SK-N-SH (cell line): ENCODE results near the gene OLFML3. TPM values are rescaled to one million over a fixed set of nuclear protein-coding genes. Genes with fewer than 3 reads are reported as not detected.

Source experiments
- CTCF ChIA-PET: fragments of 300-600, 350-600 bp; formaldehyde crosslinking; extraction: SDS; loops from one replicate; lab custom pipeline; 2021; lab: Yijun Ruan, JAX
- POLR2A ChIA-PET: fragments of 350-600 bp; sonication (Branson Sonifier 250); formaldehyde crosslinking; extraction: SDS; loops from one replicate; lab custom pipeline; 2020; ENCODE audit warnings: antibody characterized with exemption, inconsistent platforms; lab: Yijun Ruan, JAX
- DNase-seq: peaks from one replicate; pipeline ENCODE4 v3.0.0; 2012
- H2AFZ ChIP-seq: fragments of 200-600 bp; sonication (generic); 2 replicates; pipeline ENCODE4 v1.8.1; 2016; ENCODE audit warnings: antibody characterized with exemption, mild to moderate bottlenecking, low read depth
- H3F3A ChIP-seq: fragments of 200-600 bp; sonication (generic); replicated peaks from 2 replicates; pipeline ENCODE3; 2016; ENCODE audit warnings: antibody characterized with exemption, mild to moderate bottlenecking; ENCODE audit not compliant: insufficient read depth
- H3K27ac ChIP-seq, 2 experiments: fragments of 200-500 bp in 1 of 2; fragments of 200-600 bp in 1 of 2; sonication (Bioruptor generic) in 1 of 2; sonication (generic), shearing (Covaris generic) in 1 of 2; 2 replicates each; pipeline versions ENCODE4 v1.5.1 to v1.6.1; 2014 to 2016; ENCODE audit warnings: low read depth in 2 of 2, inconsistent platforms in 1 of 2, low read length in 1 of 2, mild to moderate bottlenecking in 1 of 2, mixed read lengths in 1 of 2
- H3K27me3 ChIP-seq: fragments of 200-600 bp; sonication (generic), shearing (Covaris generic); 2 replicates; pipeline ENCODE4 v1.6.1; 2016; ENCODE audit warnings: mixed run types; ENCODE audit not compliant: insufficient read depth
- H3K36me3 ChIP-seq, 2 experiments: fragments of 200-500 bp in 1 of 2; fragments of 200-600 bp in 1 of 2; sonication (Bioruptor generic) in 1 of 2; sonication (generic) in 1 of 2; replicated peaks in 1 of 2; 2 replicates each; pipeline versions ENCODE3 to v1.5.1; 2014 to 2016; ENCODE audit warnings: low read length in 1 of 2, mild to moderate bottlenecking in 1 of 2; ENCODE audit not compliant: insufficient read depth in 2 of 2, control insufficient read depth in 1 of 2
- H3K4me1 ChIP-seq, 2 experiments: fragments of 200-500 bp in 1 of 2; fragments of 200-600 bp in 1 of 2; sonication (Bioruptor generic) in 1 of 2; sonication (generic), shearing (Covaris generic) in 1 of 2; 2 replicates each; pipeline versions ENCODE4 v1.5.1 to v1.6.1; 2014 to 2016; ENCODE audit warnings: low read depth in 1 of 2, low read length in 1 of 2, mixed run types in 1 of 2; ENCODE audit not compliant: insufficient read depth in 2 of 2, control insufficient read depth in 1 of 2
- H3K4me2 ChIP-seq: fragments of 200-600 bp; sonication (generic), shearing (Covaris generic); 2 replicates; pipeline ENCODE4 v1.6.1; 2017; ENCODE audit warnings: mixed run types
- H3K4me3 ChIP-seq, 2 experiments: fragments of 200-500 bp in 1 of 2; fragments of 200-600 bp in 1 of 2; sonication (Bioruptor generic) in 1 of 2; sonication (generic), shearing (Covaris generic) in 1 of 2; 2 replicates each; pipeline versions ENCODE4 v1.5.1 to v1.8.1; 2014 to 2016; ENCODE audit warnings: low read depth in 2 of 2, inconsistent platforms in 1 of 2, low read length in 1 of 2, mild to moderate bottlenecking in 1 of 2, mixed read lengths in 1 of 2, moderate library complexity in 1 of 2
- H3K79me2 ChIP-seq: fragments of 200-600 bp; sonication (generic); 2 replicates; pipeline ENCODE4 v1.8.1; 2017; ENCODE audit warnings: mild to moderate bottlenecking; ENCODE audit not compliant: insufficient read depth
- H3K9ac ChIP-seq: fragments of 200-600 bp; sonication (generic); 2 replicates; pipeline ENCODE4 v1.6.1; 2017; ENCODE audit warnings: mixed run types
- H3K9me2 ChIP-seq: fragments of 200-600 bp; sonication (generic); 2 replicates; pipeline ENCODE4 v1.6.1; 2017; ENCODE audit warnings: mixed run types
- H3K9me3 ChIP-seq: fragments of 200-600 bp; sonication (generic); 2 replicates; pipeline ENCODE4 v1.6.1; 2017; ENCODE audit warnings: mixed run types, mild to moderate bottlenecking, moderate library complexity
- H4K20me1 ChIP-seq: fragments of 200-600 bp; sonication (generic); 2 replicates; pipeline ENCODE4 v1.6.1; 2017; ENCODE audit warnings: mild to moderate bottlenecking, mixed run types; ENCODE audit not compliant: insufficient read depth
- ELF1 ChIP-seq: IDR thresholded peaks from 2 replicates; pipeline ENCODE4 v1.4.0; 2012
- GABPA ChIP-seq: IDR thresholded peaks from 2 replicates; pipeline ENCODE4 v1.4.0; 2012; ENCODE audit warnings: low read depth, mild to moderate bottlenecking
- GATA2 ChIP-seq: sonication (generic); formaldehyde crosslinking; IDR thresholded peaks from 2 replicates; pipeline ENCODE4 v1.5.0; 2020; ENCODE audit warnings: mild to moderate bottlenecking, missing genetic modification reagents
- NRF1 ChIP-seq: IDR thresholded peaks from 2 replicates; pipeline ENCODE4 v1.6.1; 2012; ENCODE audit warnings: low read depth, mild to moderate bottlenecking, low read length
- RAD21 ChIP-seq: IDR thresholded peaks from 2 replicates; pipeline ENCODE4 v1.6.1; 2012; ENCODE audit warnings: mild to moderate bottlenecking, low read length
- RFX5 ChIP-seq: IDR thresholded peaks from 2 replicates; pipeline ENCODE4 v1.6.1; 2012; ENCODE audit warnings: mild to moderate bottlenecking, improper control_type of control experiment, low read length
- TCF12 ChIP-seq: IDR thresholded peaks from 2 replicates; pipeline ENCODE4 v1.4.0; 2012
- TEAD4 ChIP-seq: IDR thresholded peaks from 2 replicates; pipeline ENCODE4 v1.4.0; 2012; ENCODE audit warnings: mild to moderate bottlenecking, borderline replicate concordance; ENCODE audit not compliant: insufficient read depth
- USF2 ChIP-seq: fragments of 150-350 bp; IDR thresholded peaks from 2 replicates; pipeline ENCODE4 v1.6.1; 2017; ENCODE audit warnings: antibody characterized with exemption, low read length, low read depth, borderline replicate concordance
- YY1 ChIP-seq: IDR thresholded peaks from 2 replicates; pipeline ENCODE4 v1.4.0; 2012; ENCODE audit warnings: low read depth, mild to moderate bottlenecking
- ZBTB33 ChIP-seq: IDR thresholded peaks from 2 replicates; pipeline ENCODE4 v1.4.0; 2012; ENCODE audit warnings: low read depth, borderline replicate concordance
- WGBS: methylation state at CpG from one replicate; pipeline ENCODE4 v1.1.6; 2017; ENCODE audit warnings: low lambda C conversion rate; 5-methylcytosine and 5-hydroxymethylcytosine counted together
- polyA plus RNA-seq, 3 experiments: library from polyadenylated mRNA; depleted of rRNA; stranded (reverse); fragments of >200 nt; gene quantifications; 2 replicates each; pipeline ENCODE4 v1.2.3, GENCODE V29; 2012
- TF ChIP-seq, protein P1 (sequence below): IDR thresholded peaks from 2 replicates; pipeline ENCODE4 v1.4.0; 2012; ENCODE audit warnings: low read depth
- TF ChIP-seq, protein P2 (sequence below): IDR thresholded peaks from 2 replicates; pipeline ENCODE4 v1.4.0; 2012; ENCODE audit warnings: low read depth, borderline replicate concordance

OLFML3 gene
- polyA plus RNA-seq, 1 of the 3 experiments (the other 2 are of a cell fraction): 26.1 TPM

- Histone ChIP-seq H3K27me3 (no peaks in the 10 kb centered on the region), H3K9ac (peak overlapping the region; percentile 98), H3K4me2 (peak overlapping the region; percentile 95), H3K4me1 (peaks cover 8 to 22% of the 10 kb centered on the region in 2 experiments), H3K79me2 (peaks cover 63% of the 10 kb centered on the region), H3K4me3 (peak overlapping the region; percentile 93 to 99), H3K36me3 (no peaks in the 10 kb centered on the region), H4K20me1 (peaks cover 50% of the 10 kb centered on the region), H2AFZ (no peak overlapping the region), H3K9me2 (no peaks in the 10 kb centered on the region), H3K9me3 (no peaks in the 10 kb centered on the region), H3K27ac (peak overlapping the region; percentile 24 to 89; a peak in 2 of 4 replicates), H3F3A (no peaks in the 10 kb centered on the region)
- ChIA-PET CTCF (interaction anchor here (0.8 to 3.2 kb wide), 10 partner anchors 11 to 95 kb away, joined by 3 to 19 read pairs (median 5); partner anchors contain the start of genes AP4B1, DCLRE1B and OLFML3), POLR2A (interaction anchor here (1.6 to 2.9 kb wide), 2 partner anchors 26 to 172 kb away, joined by 4 to 21 read pairs; partner anchors contain the start of genes AP4B1, DCLRE1B and PHTF1)
- 8% methylated on average over 8 of the region's 8 CpGs for WGBS
- DNase-seq: peak; percentile 43
- TF ChIP-seq, protein P1, sequence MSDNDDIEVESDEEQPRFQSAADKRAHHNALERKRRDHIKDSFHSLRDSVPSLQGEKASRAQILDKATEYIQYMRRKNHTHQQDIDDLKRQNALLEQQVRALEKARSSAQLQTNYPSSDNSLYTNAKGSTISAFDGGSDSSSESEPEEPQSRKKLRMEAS: no peak
- TF ChIP-seq TEAD4 (no peak), GATA2 (no peak), TCF12 (no peak), ZBTB33 (no peak), RFX5 (no peak), RAD21 (no peak), GABPA (no peak)
- TF ChIP-seq, protein P2, sequence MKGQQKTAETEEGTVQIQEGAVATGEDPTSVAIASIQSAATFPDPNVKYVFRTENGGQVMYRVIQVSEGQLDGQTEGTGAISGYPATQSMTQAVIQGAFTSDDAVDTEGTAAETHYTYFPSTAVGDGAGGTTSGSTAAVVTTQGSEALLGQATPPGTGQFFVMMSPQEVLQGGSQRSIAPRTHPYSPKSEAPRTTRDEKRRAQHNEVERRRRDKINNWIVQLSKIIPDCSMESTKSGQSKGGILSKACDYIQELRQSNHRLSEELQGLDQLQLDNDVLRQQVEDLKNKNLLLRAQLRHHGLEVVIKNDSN: no peak
Observed at GRCh38 chr1:113930499-113931161, 48.6 kb upstream of the OLFML3 start.

GRCh38 chr1:113931451-113931851 lies 47.8 kb upstream of the OLFML3 start:
- peak overlapping the region in 1 of 2 experiments; percentile 89; a peak in 2 of 4 replicates for H3K27ac ChIP-seq
- H3K9ac ChIP-seq: peak overlapping the region; percentile 98

More at GRCh38 chr1:113931451-113931851, 47.8 kb upstream of the OLFML3 start:
- WGBS: 71% methylated on average over 3 of the region's 3 CpGs
- Histone ChIP-seq H3K4me2 (peak overlapping the region; percentile 95), H3K27me3 (no peaks in the 10 kb centered on the region), H3F3A (no peaks in the 10 kb centered on the region), H3K4me3 (peak overlapping the region; percentile 93 to 99; a peak in 3 of 4 replicates), H3K9me2 (no peaks in the 10 kb centered on the region), H3K79me2 (peaks cover 71% of the 10 kb centered on the region), H3K9me3 (no peaks in the 10 kb centered on the region), H3K4me1 (peaks cover 8 to 22% of the 10 kb centered on the region in 2 experiments), H3K36me3 (no peaks in the 10 kb centered on the region), H2AFZ (no peak overlapping the region), H4K20me1 (peaks cover 57% of the 10 kb centered on the region)
- no peak for TF ChIP-seq TEAD4
- no peak for TF ChIP-seq NRF1
- TF ChIP-seq YY1: no peak
- no peak for TF ChIP-seq ELF1
- no peak for TF ChIP-seq RAD21
- TF ChIP-seq USF2: no peak
- no peak for TF ChIP-seq GABPA
- no peak for TF ChIP-seq ZBTB33
- DNase-seq: no peak
- CTCF ChIA-PET: interaction anchor here (0.8 to 2.4 kb wide), 6 partner anchors 14 to 96 kb away, joined by 3 to 8 read pairs (median 4); partner anchors contain the start of gene OLFML3
- POLR2A ChIA-PET: interaction anchor here (1.0 to 2.9 kb wide), 2 partner anchors 27 to 28 kb away, joined by 3 to 21 read pairs; partner anchors contain the start of genes AP4B1 and DCLRE1B
